HCT116 (cell line): ENCODE data around the gene XYLT2. TPM values are rescaled to one million over a fixed set of nuclear protein-coding genes. Genes with fewer than 3 reads are reported as not detected.
A peak's percentile ranks its signal among the peaks of the same experiment; 100 is the strongest.

Source experiments
- ATAC-seq: fragments of 200-7000 bp; cut with Tn5 transposase; 2 replicates; pipeline ENCODE4 v1.9.1; 2020; ENCODE audit warnings: mild to moderate bottlenecking, moderate library complexity
- BruUV-seq: library from RNA; stranded (reverse); fragments of 400-500 nt; replicated peaks from 2 replicates; lab custom pipeline; 2021; lab: Mats Ljungman, UMichigan
- CTCF ChIA-PET: fragments of 300-600 bp; sonication (Branson Sonifier 250); formaldehyde crosslinking; loops from one replicate; lab custom pipeline; 2021; ENCODE audit warnings: antibody characterized with exemption; lab: Charles Lee
- POLR2A ChIA-PET: fragments of 300-600, 350-600 bp; sonication (Branson Sonifier 250); formaldehyde crosslinking; loops from one replicate; lab custom pipeline; 2021; ENCODE audit warnings: antibody characterized with exemption; lab: Charles Lee
- RAD21 ChIA-PET, 2 experiments: fragments of 300-600 bp; sonication (Branson Sonifier 250); formaldehyde crosslinking; loops; one replicate each; lab custom pipeline; 2023; ENCODE audit warnings: low total read pairs in 2 of 2; ENCODE audit not compliant: uncharacterized antibody in 2 of 2, unreplicated experiment in 2 of 2, low non-redundant PET in 1 of 2; lab: Charles Lee
- DNase-seq: peaks from one replicate; pipeline ENCODE4 v3.0.0-alpha.2; 2010; ENCODE audit warnings: low read depth, low spot score
- H2AFZ ChIP-seq: fragments of 200-600 bp; shearing (Covaris generic), sonication (generic); 2 replicates; pipeline ENCODE4 v1.6.1; 2017; ENCODE audit warnings: low read depth, mixed run types, mixed read lengths, antibody characterized with exemption, low read length; ENCODE audit not compliant: poor library complexity, severe bottlenecking
- H3K27ac ChIP-seq: 2 replicates; pipeline ENCODE4 v1.5.1; 2012; ENCODE audit warnings: low read depth, low read length
- H3K27me3 ChIP-seq: fragments of 200-600 bp; sonication (generic); 2 replicates; pipeline ENCODE4 v1.6.1; 2016; ENCODE audit warnings: mixed run types, low read length, mixed read lengths; ENCODE audit not compliant: insufficient read depth
- H3K36me3 ChIP-seq, 2 experiments: fragments of 200-500 bp in 1 of 2; fragments of 200-600 bp in 1 of 2; sonication (Bioruptor generic) in 1 of 2; sonication (generic) in 1 of 2; 2 replicates each; pipeline versions ENCODE4 v1.5.1 to v1.6.1; 2014 to 2016; ENCODE audit warnings: low read length in 2 of 2, inconsistent platforms in 1 of 2, mixed read lengths in 1 of 2, mixed run types in 1 of 2; ENCODE audit not compliant: insufficient read depth in 2 of 2, control insufficient read depth in 1 of 2
- H3K4me1 ChIP-seq, 2 experiments: fragments of 200-600 bp in 1 of 2; sonication (generic) in 1 of 2; 2 replicates each; pipeline versions ENCODE4 v1.5.1 to v1.6.1; 2012 to 2017; ENCODE audit warnings: low read length in 2 of 2, inconsistent platforms in 1 of 2, mild to moderate bottlenecking in 1 of 2, mixed read lengths in 1 of 2, mixed run types in 1 of 2, moderate library complexity in 1 of 2; ENCODE audit not compliant: insufficient read depth in 2 of 2, control insufficient read depth in 1 of 2
- H3K4me2 ChIP-seq: fragments of 200-600 bp; sonication (generic); 2 replicates; pipeline ENCODE4 v1.6.1; 2017; ENCODE audit warnings: mixed run types, low read length, mixed read lengths
- H3K4me3 ChIP-seq, 2 experiments: fragments of 200-600 bp in 1 of 2; sonication (generic) in 1 of 2; replicated peaks in 1 of 2; 2 replicates each; pipeline ENCODE4 v1.5.1; 2011 to 2016; ENCODE audit warnings: low read length in 2 of 2, control low read depth in 1 of 2, low read depth in 1 of 2, mild to moderate bottlenecking in 1 of 2, mixed read lengths in 1 of 2, mixed run types in 1 of 2
- H3K79me2 ChIP-seq: fragments of 200-600 bp; sonication (generic); 2 replicates; pipeline ENCODE4 v1.6.1; 2017; ENCODE audit warnings: mild to moderate bottlenecking, mixed run types, low read length, moderate library complexity, mixed read lengths; ENCODE audit not compliant: insufficient read depth
- H3K9ac ChIP-seq: fragments of 200-600 bp; sonication (generic); 2 replicates; pipeline ENCODE4 v1.6.1; 2016; ENCODE audit warnings: low read length, mixed read lengths
- H3K9me2 ChIP-seq: fragments of 200-600 bp; sonication (generic), shearing (Covaris generic); 2 replicates; pipeline ENCODE4 v1.6.1; 2017; ENCODE audit warnings: mixed run types, mild to moderate bottlenecking, moderate library complexity; ENCODE audit not compliant: insufficient read depth
- H3K9me3 ChIP-seq, 2 experiments: fragments of 200-500 bp in 1 of 2; fragments of 200-600 bp in 1 of 2; sonication (Bioruptor generic) in 1 of 2; sonication (generic) in 1 of 2; 2 replicates each; pipeline ENCODE4 v1.6.1; 2014 to 2017; ENCODE audit warnings: low read length in 2 of 2, mixed read lengths in 2 of 2, inconsistent platforms in 1 of 2, low read depth in 1 of 2, mild to moderate bottlenecking in 1 of 2, mixed run types in 1 of 2, moderate library complexity in 1 of 2; ENCODE audit not compliant: control insufficient read depth in 1 of 2, insufficient read depth in 1 of 2
- H4K20me1 ChIP-seq: fragments of 200-600 bp; sonication (generic), shearing (Covaris generic); 2 replicates; pipeline ENCODE4 v1.6.1; 2017; ENCODE audit warnings: mixed run types, mild to moderate bottlenecking, moderate library complexity; ENCODE audit not compliant: insufficient read depth
- ATF3 ChIP-seq: IDR thresholded peaks from 2 replicates; pipeline ENCODE4 v1.6.1; 2012
- EGR1 ChIP-seq: IDR thresholded peaks from 2 replicates; pipeline ENCODE4 v1.6.1; 2012; ENCODE audit warnings: low read depth
- SIN3A ChIP-seq: IDR thresholded peaks from 2 replicates; pipeline ENCODE4 v1.6.1; 2012; ENCODE audit warnings: low read depth
- SRF ChIP-seq: IDR thresholded peaks from 2 replicates; pipeline ENCODE4 v1.6.1; 2012; ENCODE audit warnings: low read depth
- YY1 ChIP-seq: IDR thresholded peaks from 2 replicates; pipeline ENCODE4 v1.6.1; 2011; ENCODE audit warnings: low read length, low read depth, moderate library complexity, mild to moderate bottlenecking; ENCODE audit not compliant: insufficient replicate concordance; ENCODE audit errors: extremely low read depth
- ZFX ChIP-seq: fragments of 450-650 bp; IDR thresholded peaks from 2 replicates; pipeline ENCODE4 v1.6.1; 2017
- intact Hi-C: fragments of 100-400 bp; cut with micrococcal nuclease; formaldehyde crosslinking; loops from 2 replicates; pipeline ENCODE4 v1.10.0; 2022
- total RNA-seq: library from RNA; stranded (reverse); gene quantifications from one replicate; pipeline ENCODE4 v1.2.1, GENCODE V29; 2021; ENCODE audit not compliant: unreplicated experiment
- TF ChIP-seq, protein P1 (sequence below): IDR thresholded peaks from 2 replicates; pipeline ENCODE4 v1.6.1; 2012; ENCODE audit warnings: low read depth
- TF ChIP-seq, protein P2 (sequence below): IDR thresholded peaks from 2 replicates; pipeline ENCODE4 v1.6.1; 2011; ENCODE audit warnings: mild to moderate bottlenecking, low read length, moderate library complexity; ENCODE audit not compliant: insufficient replicate concordance; ENCODE audit errors: extremely low read depth

Gene XYLT2
- total RNA-seq, 1 experiment from 2014 or later, result 37.5 TPM

GRCh38 chr17:50396261-50397110 is 50.6 kb downstream of the XYLT2 start:
- Histone ChIP-seq H3K36me3 (peaks cover 37 to 40% of the 10 kb centered on the region in 2 experiments), H3K4me3 (peak overlapping the region; percentile 95), H3K27ac (peak overlapping the region; percentile 77), H3K27me3 (no peaks in the 10 kb centered on the region), H3K9me2 (no peaks in the 10 kb centered on the region), H4K20me1 (peaks cover 7% of the 10 kb centered on the region; the same call in 1 of the 2 replicates), H3K79me2 (peaks cover 58% of the 10 kb centered on the region), H3K4me2 (peak overlapping the region; percentile 84), H3K9ac (peak overlapping the region; percentile 98), H3K4me1 (peaks cover 7 to 27% of the 10 kb centered on the region in 2 experiments), H2AFZ (no peak overlapping the region), H3K9me3 (no peaks in the 10 kb centered on the region)
- intact Hi-C loops, result loop anchor here (1.0 kb wide), 1 partner anchor 82 kb away; the partner anchor contains the start of gene RSAD1
- ChIA-PET RAD21 (interaction anchor here (0.6 to 0.7 kb wide), 2 partner anchors 47 to 83 kb away, joined by 3 read pairs; no protein-coding TSS in a partner anchor), CTCF (interaction anchor here (0.6 to 2.6 kb wide), 33 partner anchors 8 to 683 kb away, joined by 3 to 20 read pairs (median 4); partner anchors contain the start of genes ACSF2, EME1, MRPL27 and RSAD1), POLR2A (interaction anchor here (0.6 to 2.5 kb wide), 9 partner anchors 8 to 243 kb away, joined by 3 to 14 read pairs (median 6); partner anchors contain the start of genes ACSF2, EME1 and MRPL27)
- ATAC-seq (peak; percentile 30), DNase-seq (no peak)
- no TSS peak for BruUV-seq
- no peak for TF ChIP-seq YY1

GRCh38 chr17:50397111-50397918 is 51.4 kb downstream of the XYLT2 start, which contains the start of gene LRRC59:
Gene LRRC59 (minus strand): TSS chr17:50397523. CDS start chr17:50397317, 206 bp downstream.
- ChIA-PET POLR2A (interaction anchor here (0.9 to 2.5 kb wide), 13 partner anchors 8 to 242 kb away, joined by 3 to 14 read pairs (median 4); partner anchors contain the start of genes ACSF2, EME1 and MRPL27), CTCF (interaction anchor here (0.5 to 2.6 kb wide), 36 partner anchors 8 to 753 kb away, joined by 3 to 20 read pairs (median 4); partner anchors contain the start of genes ACSF2, EME1, MRPL27 and RSAD1), RAD21 (interaction anchor here (0.6 to 0.7 kb wide), 2 partner anchors 46 to 82 kb away, joined by 3 read pairs; no protein-coding TSS in a partner anchor)
- peak within 1 kb of the TSS; percentile 98 for H3K9ac ChIP-seq
- ATAC-seq (peak; percentile 95), DNase-seq (peak; percentile 77)
- peaks cover 7 to 27% of the 10 kb centered on the region in 2 experiments for H3K4me1 ChIP-seq
- H3K9me3 ChIP-seq, result no peaks in the 10 kb centered on the region
- H3K27ac ChIP-seq, result peak within 1 kb of the TSS; percentile 77
- H3K4me3 ChIP-seq, result peak within 1 kb of the TSS; percentile 95
- TSS peak; percentile 32 for BruUV-seq
- H2AFZ ChIP-seq, result peak within 1 kb of the TSS; percentile 68
- peaks cover 50% of the 10 kb centered on the region for H3K79me2 ChIP-seq
- peaks cover 7% of the 10 kb centered on the region; the same call in 1 of the 2 replicates for H4K20me1 ChIP-seq
- peaks cover 28 to 32% of the 10 kb centered on the region in 2 experiments for H3K36me3 ChIP-seq
- intact Hi-C loops, result loop anchor here (1.0 kb wide), 1 partner anchor 81 kb away; the partner anchor contains the start of gene RSAD1
- H3K4me2 ChIP-seq, result peak within 1 kb of the TSS; percentile 84
- no peaks in the 10 kb centered on the region for H3K9me2 ChIP-seq
- H3K27me3 ChIP-seq, result no peaks in the 10 kb centered on the region
- TF ChIP-seq, protein P1, sequence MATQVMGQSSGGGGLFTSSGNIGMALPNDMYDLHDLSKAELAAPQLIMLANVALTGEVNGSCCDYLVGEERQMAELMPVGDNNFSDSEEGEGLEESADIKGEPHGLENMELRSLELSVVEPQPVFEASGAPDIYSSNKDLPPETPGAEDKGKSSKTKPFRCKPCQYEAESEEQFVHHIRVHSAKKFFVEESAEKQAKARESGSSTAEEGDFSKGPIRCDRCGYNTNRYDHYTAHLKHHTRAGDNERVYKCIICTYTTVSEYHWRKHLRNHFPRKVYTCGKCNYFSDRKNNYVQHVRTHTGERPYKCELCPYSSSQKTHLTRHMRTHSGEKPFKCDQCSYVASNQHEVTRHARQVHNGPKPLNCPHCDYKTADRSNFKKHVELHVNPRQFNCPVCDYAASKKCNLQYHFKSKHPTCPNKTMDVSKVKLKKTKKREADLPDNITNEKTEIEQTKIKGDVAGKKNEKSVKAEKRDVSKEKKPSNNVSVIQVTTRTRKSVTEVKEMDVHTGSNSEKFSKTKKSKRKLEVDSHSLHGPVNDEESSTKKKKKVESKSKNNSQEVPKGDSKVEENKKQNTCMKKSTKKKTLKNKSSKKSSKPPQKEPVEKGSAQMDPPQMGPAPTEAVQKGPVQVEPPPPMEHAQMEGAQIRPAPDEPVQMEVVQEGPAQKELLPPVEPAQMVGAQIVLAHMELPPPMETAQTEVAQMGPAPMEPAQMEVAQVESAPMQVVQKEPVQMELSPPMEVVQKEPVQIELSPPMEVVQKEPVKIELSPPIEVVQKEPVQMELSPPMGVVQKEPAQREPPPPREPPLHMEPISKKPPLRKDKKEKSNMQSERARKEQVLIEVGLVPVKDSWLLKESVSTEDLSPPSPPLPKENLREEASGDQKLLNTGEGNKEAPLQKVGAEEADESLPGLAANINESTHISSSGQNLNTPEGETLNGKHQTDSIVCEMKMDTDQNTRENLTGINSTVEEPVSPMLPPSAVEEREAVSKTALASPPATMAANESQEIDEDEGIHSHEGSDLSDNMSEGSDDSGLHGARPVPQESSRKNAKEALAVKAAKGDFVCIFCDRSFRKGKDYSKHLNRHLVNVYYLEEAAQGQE, result no peak
- TF ChIP-seq, protein P2, sequence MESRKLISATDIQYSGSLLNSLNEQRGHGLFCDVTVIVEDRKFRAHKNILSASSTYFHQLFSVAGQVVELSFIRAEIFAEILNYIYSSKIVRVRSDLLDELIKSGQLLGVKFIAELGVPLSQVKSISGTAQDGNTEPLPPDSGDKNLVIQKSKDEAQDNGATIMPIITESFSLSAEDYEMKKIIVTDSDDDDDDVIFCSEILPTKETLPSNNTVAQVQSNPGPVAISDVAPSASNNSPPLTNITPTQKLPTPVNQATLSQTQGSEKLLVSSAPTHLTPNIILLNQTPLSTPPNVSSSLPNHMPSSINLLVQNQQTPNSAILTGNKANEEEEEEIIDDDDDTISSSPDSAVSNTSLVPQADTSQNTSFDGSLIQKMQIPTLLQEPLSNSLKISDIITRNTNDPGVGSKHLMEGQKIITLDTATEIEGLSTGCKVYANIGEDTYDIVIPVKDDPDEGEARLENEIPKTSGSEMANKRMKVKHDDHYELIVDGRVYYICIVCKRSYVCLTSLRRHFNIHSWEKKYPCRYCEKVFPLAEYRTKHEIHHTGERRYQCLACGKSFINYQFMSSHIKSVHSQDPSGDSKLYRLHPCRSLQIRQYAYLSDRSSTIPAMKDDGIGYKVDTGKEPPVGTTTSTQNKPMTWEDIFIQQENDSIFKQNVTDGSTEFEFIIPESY, result no peak
- TF ChIP-seq ATF3 (no peak), ZFX (peak; percentile 86), SIN3A (peak; percentile 100), SRF (no peak), EGR1 (no peak)
